IPS-15b (cell line): Measurements from ENCODE around the gene MRRF.
"Not testable (repeated sequence)": the region's sequence is repeated elsewhere in the genome, so short reads cannot be mapped to it uniquely, and the experiment has no call there.

Experiments used
- H3K27me3 ChIP-seq: one replicate; pipeline ENCODE4 v1.6.1; 2013; ENCODE audit warnings: low read length; ENCODE audit not compliant: control insufficient read depth, insufficient read depth
- H3K36me3 ChIP-seq: one replicate; pipeline ENCODE4 v1.6.1; 2013; ENCODE audit warnings: low read length; ENCODE audit not compliant: control insufficient read depth, insufficient read depth
- H3K4me1 ChIP-seq: one replicate; pipeline ENCODE4 v1.6.1; 2013; ENCODE audit warnings: mild to moderate bottlenecking, low read length; ENCODE audit not compliant: control insufficient read depth, insufficient read depth
- H3K4me3 ChIP-seq: one replicate; pipeline ENCODE4 v1.5.1; 2013; ENCODE audit warnings: low read depth, low read length
- H3K9ac ChIP-seq: one replicate; pipeline ENCODE4 v1.6.1; 2013; ENCODE audit warnings: low read depth, mild to moderate bottlenecking, low read length
- H3K9me3 ChIP-seq: one replicate; pipeline ENCODE4 v1.6.1; 2013; ENCODE audit warnings: mild to moderate bottlenecking, low read length; ENCODE audit not compliant: control insufficient read depth, insufficient read depth

MRRF gene

GRCh38 chr9:122350577-122351355, 86.1 kb downstream of the MRRF start:
- peaks cover 29% of the 10 kb centered on the region for H3K27me3 ChIP-seq
- H3K4me1 ChIP-seq, result peaks cover 4% of the 10 kb centered on the region
- H3K36me3 ChIP-seq, result no peaks in the 10 kb centered on the region
- H3K9me3 ChIP-seq, result no peaks in the 10 kb centered on the region
- no peak overlapping the region for H3K4me3 ChIP-seq
- H3K9ac ChIP-seq, result no peak overlapping the region

DNA sequence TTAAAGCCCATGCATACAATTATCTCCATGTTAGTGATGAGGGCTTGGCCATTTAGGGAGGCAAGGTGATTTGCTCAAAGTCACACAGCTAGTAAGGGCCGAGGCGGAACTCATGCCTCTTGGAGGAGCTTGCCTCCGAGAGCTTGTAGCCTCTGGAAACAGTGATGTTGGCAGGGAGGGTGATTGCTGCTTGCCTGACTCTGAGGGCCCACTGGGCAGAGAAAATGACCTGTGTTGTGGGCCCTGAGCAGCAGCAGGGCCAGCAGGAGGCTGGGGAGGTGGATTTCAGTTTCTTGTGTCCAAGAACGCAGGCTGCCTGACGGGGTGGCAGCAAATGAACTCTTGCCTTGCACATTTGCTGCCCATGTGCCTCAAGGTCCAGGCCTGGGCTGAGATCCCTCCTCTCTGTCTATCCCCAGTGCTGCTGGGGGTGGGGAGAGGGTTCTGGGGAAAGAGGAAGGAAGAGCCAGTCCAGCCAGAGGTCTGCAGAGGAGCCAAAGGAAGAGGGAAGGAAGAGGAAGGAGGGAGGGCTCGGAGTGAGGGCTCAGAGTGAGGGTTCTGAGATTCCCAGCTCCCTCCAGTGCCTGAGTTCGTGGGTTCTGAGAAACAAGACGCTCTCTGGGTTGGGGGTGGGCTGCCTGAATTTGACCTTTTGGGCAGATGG, 90.0 kb downstream of the MRRF start:
- H3K4me1 ChIP-seq, result no peaks in the 10 kb centered on the region
- H3K4me3 ChIP-seq, result no peak overlapping the region
- no peak overlapping the region for H3K9ac ChIP-seq
- peaks cover 7% of the 10 kb centered on the region for H3K27me3 ChIP-seq
- no peaks in the 10 kb centered on the region for H3K9me3 ChIP-seq
- H3K36me3 ChIP-seq, result no peaks in the 10 kb centered on the region

- Histone ChIP-seq H3K9ac (no peak overlapping the region), H3K4me1 (no peaks in the 10 kb centered on the region), H3K36me3 (no peaks in the 10 kb centered on the region), H3K27me3 (peaks cover 2% of the 10 kb centered on the region), H3K9me3 (no peaks in the 10 kb centered on the region), H3K4me3 (no peak overlapping the region)
Measured at GRCh38 chr9:122355336-122355875, 90.7 kb downstream of the MRRF start.

- Histone ChIP-seq H3K4me1 (no peaks in the 10 kb centered on the region), H3K4me3 (no peak overlapping the region), H3K9me3 (no peaks in the 10 kb centered on the region), H3K27me3 (peaks cover 2% of the 10 kb centered on the region), H3K9ac (no peak overlapping the region), H3K36me3 (no peaks in the 10 kb centered on the region)
Measured at GRCh38 chr9:122356627-122357026, 91.9 kb downstream of the MRRF start.

- H3K9ac ChIP-seq, result no peak overlapping the region
- H3K4me3 ChIP-seq, result no peak overlapping the region
- H3K9me3 ChIP-seq, result no peaks in the 10 kb centered on the region
- H3K4me1 ChIP-seq, result no peaks in the 10 kb centered on the region
- peaks cover 2% of the 10 kb centered on the region for H3K27me3 ChIP-seq
- no peaks in the 10 kb centered on the region for H3K36me3 ChIP-seq
Measured at GRCh38 chr9:122360891-122361290, 96.2 kb downstream of the MRRF start.

- not testable (repeated sequence) for H3K9ac ChIP-seq, H3K9me3 ChIP-seq, H3K27me3 ChIP-seq, H3K4me3 ChIP-seq, H3K36me3 ChIP-seq, H3K4me1 ChIP-seq
Measured at GRCh38 chr9:122363131-122363530, 98.4 kb downstream of the MRRF start.

GRCh38 chr9:122364117-122364782, 99.6 kb downstream of the MRRF start:
- peaks cover 5% of the 10 kb centered on the region for H3K27me3 ChIP-seq
- no peak overlapping the region for H3K9ac ChIP-seq
- H3K4me1 ChIP-seq, result no peaks in the 10 kb centered on the region
- H3K4me3 ChIP-seq, result no peak overlapping the region
- H3K36me3 ChIP-seq, result no peaks in the 10 kb centered on the region
- H3K9me3 ChIP-seq, result no peaks in the 10 kb centered on the region

DNA sequence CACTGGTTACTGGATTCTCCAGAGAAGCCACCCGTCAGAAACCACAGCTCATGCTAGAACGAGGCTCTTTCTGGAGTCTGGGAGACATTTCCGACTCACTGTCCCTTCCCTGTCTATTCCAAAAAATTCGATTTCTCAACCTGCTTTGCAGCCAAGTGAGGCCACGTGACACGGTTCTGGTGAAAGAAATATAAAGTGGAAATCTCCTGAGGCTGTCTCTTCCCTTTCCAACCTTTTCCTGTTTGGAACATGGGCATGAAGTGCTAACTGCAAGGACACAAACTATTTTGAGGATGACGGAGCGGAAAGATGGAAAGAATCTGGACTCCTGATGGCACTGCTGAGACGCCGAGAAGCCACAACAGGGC, 100.1 kb downstream of the MRRF start:
- no peaks in the 10 kb centered on the region for H3K9me3 ChIP-seq
- H3K9ac ChIP-seq, result no peak overlapping the region
- H3K27me3 ChIP-seq, result peaks cover 10% of the 10 kb centered on the region
- H3K4me1 ChIP-seq, result no peaks in the 10 kb centered on the region
- H3K4me3 ChIP-seq, result no peak overlapping the region
- no peaks in the 10 kb centered on the region for H3K36me3 ChIP-seq

GRCh38 chr9:122366074-122366660, 101.5 kb downstream of the MRRF start:
- no peaks in the 10 kb centered on the region for H3K9me3 ChIP-seq
- peaks cover 23% of the 10 kb centered on the region for H3K27me3 ChIP-seq
- H3K4me1 ChIP-seq, result no peaks in the 10 kb centered on the region
- no peak overlapping the region for H3K4me3 ChIP-seq
- no peaks in the 10 kb centered on the region for H3K36me3 ChIP-seq
- no peak overlapping the region for H3K9ac ChIP-seq

- Histone ChIP-seq H3K4me3 (no peak overlapping the region), H3K9ac (no peak overlapping the region), H3K4me1 (peaks cover 4% of the 10 kb centered on the region), H3K9me3 (no peaks in the 10 kb centered on the region), H3K27me3 (peaks cover 32% of the 10 kb centered on the region), H3K36me3 (no peaks in the 10 kb centered on the region)
Measured at GRCh38 chr9:122367065-122367464, 102.4 kb downstream of the MRRF start.

GRCh38 chr9:122367774-122368460, 103.2 kb downstream of the MRRF start:
- H3K9me3 ChIP-seq, result no peaks in the 10 kb centered on the region
- no peak overlapping the region for H3K9ac ChIP-seq
- no peaks in the 10 kb centered on the region for H3K36me3 ChIP-seq
- peaks cover 4% of the 10 kb centered on the region for H3K4me1 ChIP-seq
- no peak overlapping the region for H3K4me3 ChIP-seq
- H3K27me3 ChIP-seq, result peaks cover 41% of the 10 kb centered on the region
